SKM-1 treated with dmso at 0.1 percent for 144 hours (cell line): ENCODE results near the gene DDI1.

Source experiments
- DNase-seq: peaks from one replicate; lab custom pipeline; 2025; ENCODE audit not compliant: unreplicated experiment; lab: John Stamatoyannopoulos, UW

DDI1 gene

GRCh38 chr11:104075706-104076105 lies 39.3 kb downstream of the DDI1 start:
- DNase-seq: peak; percentile 21

DNA sequence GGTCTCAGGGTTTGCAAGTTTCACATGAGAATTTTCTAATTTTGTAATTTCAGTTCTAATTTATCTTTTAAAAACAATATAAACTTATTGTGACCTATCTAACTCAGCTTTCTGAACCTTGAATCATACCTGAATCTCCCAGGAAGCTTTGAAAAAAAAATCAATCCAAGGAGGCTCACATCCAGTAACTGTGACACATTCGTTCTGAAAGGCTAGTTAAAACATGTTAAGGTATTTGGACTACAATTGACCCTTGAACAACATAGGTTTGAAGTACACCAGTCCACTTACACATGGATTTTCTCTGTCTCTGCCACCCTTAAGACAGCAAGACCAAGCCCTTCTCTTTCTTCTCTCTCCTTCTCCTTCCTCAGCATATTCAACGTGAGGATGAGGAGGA lies 40.0 kb downstream of the DDI1 start:
- DNase-seq: no peak

GRCh38 chr11:104078245-104078644 lies 41.8 kb downstream of the DDI1 start:
- peak; percentile 55 for DNase-seq

DNA sequence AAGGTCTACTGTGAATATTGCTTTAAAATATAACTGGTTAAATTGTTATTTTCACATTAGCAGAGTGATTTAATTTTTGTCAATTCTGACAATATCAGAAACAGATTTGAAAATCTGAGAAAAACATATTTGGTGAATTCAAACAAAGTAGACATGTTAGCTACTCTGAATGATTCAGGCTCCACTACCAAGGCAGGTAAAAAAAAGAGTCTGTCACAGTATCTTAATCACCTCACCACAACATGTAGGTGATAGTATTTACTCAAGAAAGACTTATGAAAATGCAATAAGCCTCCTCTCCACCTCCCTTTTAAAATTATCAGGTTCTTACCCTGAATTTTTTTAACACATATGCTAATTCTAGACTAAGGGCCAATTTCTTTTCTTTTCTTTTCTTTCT lies 42.6 kb downstream of the DDI1 start:
- no peak for DNase-seq

GRCh38 chr11:104086621-104087020 lies 50.2 kb downstream of the DDI1 start:
- DNase-seq: no peak
